Nephron (organoid): ENCODE measurements around the gene AGAP5.

Experiments
- H3K27ac Mint-ChIP-seq, 3 experiments: 2 replicates each; pipeline ENCODE4 v1.8.0; 2020; ENCODE audit warnings: mixed read lengths in 3 of 3, mild to moderate bottlenecking in 2 of 3, moderate library complexity in 1 of 3
- H3K27me3 Mint-ChIP-seq: 2 replicates; pipeline ENCODE4 v1.8.0; 2021; ENCODE audit warnings: low read depth, mild to moderate bottlenecking, moderate library complexity, mixed read lengths
- H3K36me3 Mint-ChIP-seq: 2 replicates; pipeline ENCODE4 v1.8.0; 2020; ENCODE audit warnings: low read depth, mixed read lengths
- H3K4me1 Mint-ChIP-seq: 2 replicates; pipeline ENCODE4 v1.8.0; 2020; ENCODE audit warnings: mixed read lengths
- H3K4me3 Mint-ChIP-seq, 3 experiments: 2 replicates each; pipeline ENCODE4 v1.8.0; 2020; ENCODE audit warnings: mild to moderate bottlenecking in 3 of 3, mixed read lengths in 3 of 3, moderate library complexity in 2 of 3
- H3K9me3 Mint-ChIP-seq: 2 replicates; pipeline ENCODE4 v1.8.0; 2020; ENCODE audit warnings: mixed read lengths
- TF ChIP-seq, protein P1 (sequence below), 3 experiments: fragments of 200-600 bp; sonication (generic); IDR thresholded peaks; one replicate each; pipeline ENCODE4 v1.5.0; 2021; ENCODE audit warnings: antibody characterized with exemption in 3 of 3; ENCODE audit not compliant: unreplicated experiment in 3 of 3

AGAP5 gene

DNA sequence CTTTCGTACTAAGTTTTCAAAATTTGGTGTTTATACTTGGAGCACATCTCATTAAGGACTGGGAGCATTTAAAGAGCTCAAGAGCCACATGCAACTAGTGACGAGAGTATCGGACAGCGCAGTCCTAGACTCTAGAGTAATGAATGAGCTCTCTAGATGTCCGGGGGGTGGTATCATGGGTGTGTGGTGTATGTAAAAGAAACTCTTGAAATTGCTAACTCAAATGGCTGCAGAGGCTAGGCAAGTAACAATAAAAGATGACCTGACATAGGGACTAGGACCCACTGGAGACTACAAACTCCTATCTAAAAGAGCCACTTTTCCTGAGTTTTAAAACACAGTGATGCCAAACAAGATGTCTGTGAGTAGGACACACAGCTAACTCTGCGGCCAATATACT is 70.6 kb downstream of the AGAP5 start:
- peak overlapping the region; percentile 43 to 86 (median 78) for H3K27ac Mint-ChIP-seq
- peak overlapping the region; percentile 82 to 97 (median 95) for H3K4me3 Mint-ChIP-seq
- no peaks in the 10 kb centered on the region for H3K9me3 Mint-ChIP-seq

DNA sequence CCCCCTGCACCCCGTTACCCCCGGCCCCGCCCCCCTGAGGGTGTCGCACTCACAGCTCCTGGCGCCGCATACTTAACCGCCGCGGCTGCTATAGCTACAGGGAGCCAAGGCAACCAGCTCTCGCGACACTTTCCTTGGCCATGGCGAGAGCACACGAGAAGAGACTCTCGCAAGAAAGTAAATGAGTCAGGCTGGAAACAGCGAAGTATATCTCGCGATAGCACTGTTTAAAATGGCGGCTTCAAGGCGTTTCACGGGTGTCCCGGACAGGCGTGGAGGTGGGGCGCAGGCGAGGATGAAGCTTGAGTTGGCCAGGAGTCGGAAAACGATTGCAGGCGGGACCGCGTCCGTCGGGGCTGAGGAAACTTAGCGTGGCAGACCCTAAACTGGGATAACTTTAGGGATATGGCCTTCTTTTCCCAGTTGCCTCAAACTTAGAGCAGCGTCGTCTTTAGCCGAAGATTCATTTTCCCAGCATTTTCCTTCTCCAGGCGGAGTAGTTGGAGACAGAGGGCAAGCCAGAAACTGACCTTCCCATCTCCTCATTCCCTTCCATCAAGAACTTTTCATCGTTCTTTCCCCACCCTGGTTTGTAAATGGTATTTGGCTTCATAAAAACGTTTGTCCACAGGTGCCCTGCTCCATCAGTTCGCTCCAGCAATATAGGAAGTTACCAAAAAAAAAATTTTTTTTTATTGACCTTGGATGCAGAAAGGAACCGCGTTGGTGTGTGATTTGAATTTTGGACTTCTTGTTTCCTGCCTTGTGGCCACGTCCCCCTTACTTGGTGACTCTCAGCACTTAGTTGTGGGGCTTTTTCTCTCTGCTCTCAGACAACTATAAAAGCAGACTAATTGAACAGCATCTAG is 71.8 kb downstream of the AGAP5 start:
- H3K27ac Mint-ChIP-seq = peak overlapping the region; percentile 98 to 99 (median 99)
- peak overlapping the region; percentile 95 to 97 (median 96) for H3K4me3 Mint-ChIP-seq
- TF ChIP-seq, protein P1, sequence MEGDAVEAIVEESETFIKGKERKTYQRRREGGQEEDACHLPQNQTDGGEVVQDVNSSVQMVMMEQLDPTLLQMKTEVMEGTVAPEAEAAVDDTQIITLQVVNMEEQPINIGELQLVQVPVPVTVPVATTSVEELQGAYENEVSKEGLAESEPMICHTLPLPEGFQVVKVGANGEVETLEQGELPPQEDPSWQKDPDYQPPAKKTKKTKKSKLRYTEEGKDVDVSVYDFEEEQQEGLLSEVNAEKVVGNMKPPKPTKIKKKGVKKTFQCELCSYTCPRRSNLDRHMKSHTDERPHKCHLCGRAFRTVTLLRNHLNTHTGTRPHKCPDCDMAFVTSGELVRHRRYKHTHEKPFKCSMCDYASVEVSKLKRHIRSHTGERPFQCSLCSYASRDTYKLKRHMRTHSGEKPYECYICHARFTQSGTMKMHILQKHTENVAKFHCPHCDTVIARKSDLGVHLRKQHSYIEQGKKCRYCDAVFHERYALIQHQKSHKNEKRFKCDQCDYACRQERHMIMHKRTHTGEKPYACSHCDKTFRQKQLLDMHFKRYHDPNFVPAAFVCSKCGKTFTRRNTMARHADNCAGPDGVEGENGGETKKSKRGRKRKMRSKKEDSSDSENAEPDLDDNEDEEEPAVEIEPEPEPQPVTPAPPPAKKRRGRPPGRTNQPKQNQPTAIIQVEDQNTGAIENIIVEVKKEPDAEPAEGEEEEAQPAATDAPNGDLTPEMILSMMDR (IDR thresholded peaks at IDR 0.05; ENCODE audit: unreplicated experiment in 3 of 3) = no peak
- peaks cover 3% of the 10 kb centered on the region for H3K36me3 Mint-ChIP-seq
- peaks cover 23% of the 10 kb centered on the region for H3K4me1 Mint-ChIP-seq
- H3K9me3 Mint-ChIP-seq = no peaks in the 10 kb centered on the region
- no peaks in the 10 kb centered on the region for H3K27me3 Mint-ChIP-seq

More for the DNA sequence above, 70.6 kb downstream of the AGAP5 start:
- Mint-ChIP-seq H3K4me1 (peaks cover 23% of the 10 kb centered on the region), H3K27me3 (no peaks in the 10 kb centered on the region), H3K36me3 (no peaks in the 10 kb centered on the region)
- TF ChIP-seq, protein P1 (IDR thresholded peaks at IDR 0.05; ENCODE audit: unreplicated experiment in 3 of 3) = no peak

DNA sequence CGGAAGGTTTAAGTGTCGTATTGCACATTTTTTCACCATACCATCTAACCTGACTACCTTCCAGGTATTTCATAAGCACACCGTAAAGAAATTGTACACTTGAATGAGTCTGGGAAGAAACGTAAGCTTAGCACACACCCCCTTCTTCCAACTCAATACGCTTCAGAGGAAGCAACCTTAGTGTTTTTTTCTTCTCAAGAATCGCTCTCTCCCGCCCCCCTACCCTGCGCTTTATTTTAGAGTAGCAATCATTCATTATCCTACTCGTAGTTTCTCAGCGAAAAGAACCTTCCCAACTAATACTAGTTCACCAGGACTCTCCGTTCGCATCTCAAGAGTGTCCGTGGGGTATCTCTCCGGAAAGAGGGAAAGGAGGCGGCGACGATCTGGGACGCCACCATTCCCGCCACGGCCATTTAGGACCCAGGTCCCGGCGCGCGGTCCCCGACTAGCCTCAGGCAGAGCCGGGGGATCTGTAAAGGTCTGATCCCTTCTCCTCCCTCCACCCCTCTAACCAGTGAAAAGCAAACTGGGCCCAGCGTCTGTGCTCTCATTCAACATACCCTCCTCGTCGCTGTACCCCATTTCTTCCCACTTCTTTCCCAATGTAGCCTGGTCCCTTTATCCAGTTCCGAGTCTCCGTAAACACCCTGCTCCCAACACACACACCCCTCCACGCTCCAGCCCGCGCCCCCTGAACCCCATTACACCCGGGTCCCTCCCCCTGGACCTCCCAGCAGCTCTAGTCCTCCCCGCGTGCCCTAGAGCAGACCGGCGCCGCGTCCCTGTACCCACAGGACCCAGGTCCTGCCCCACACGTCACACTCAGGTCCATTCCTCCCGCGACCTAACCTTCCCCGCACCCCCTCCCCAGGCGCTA is 72.7 kb downstream of the AGAP5 start:
- peak overlapping the region; percentile 98 to 99 (median 99) for H3K27ac Mint-ChIP-seq
- H3K36me3 Mint-ChIP-seq = peaks cover 3% of the 10 kb centered on the region
- TF ChIP-seq, protein P1 (IDR thresholded peaks at IDR 0.05; ENCODE audit: unreplicated experiment in 3 of 3) = no peak
- no peaks in the 10 kb centered on the region for H3K9me3 Mint-ChIP-seq
- no peaks in the 10 kb centered on the region for H3K27me3 Mint-ChIP-seq
- peaks cover 23% of the 10 kb centered on the region for H3K4me1 Mint-ChIP-seq
- H3K4me3 Mint-ChIP-seq = peak overlapping the region; percentile 95 to 97 (median 96)
